NCI-H446 treated with DMSO at 0.1 percent for 48 hours (cell line): Measurements from ENCODE around the gene FAAP100.

Experiments
- DNase-seq: peaks from one replicate; lab custom pipeline; 2025; lab: John Stamatoyannopoulos, UW

FAAP100 gene

DNA sequence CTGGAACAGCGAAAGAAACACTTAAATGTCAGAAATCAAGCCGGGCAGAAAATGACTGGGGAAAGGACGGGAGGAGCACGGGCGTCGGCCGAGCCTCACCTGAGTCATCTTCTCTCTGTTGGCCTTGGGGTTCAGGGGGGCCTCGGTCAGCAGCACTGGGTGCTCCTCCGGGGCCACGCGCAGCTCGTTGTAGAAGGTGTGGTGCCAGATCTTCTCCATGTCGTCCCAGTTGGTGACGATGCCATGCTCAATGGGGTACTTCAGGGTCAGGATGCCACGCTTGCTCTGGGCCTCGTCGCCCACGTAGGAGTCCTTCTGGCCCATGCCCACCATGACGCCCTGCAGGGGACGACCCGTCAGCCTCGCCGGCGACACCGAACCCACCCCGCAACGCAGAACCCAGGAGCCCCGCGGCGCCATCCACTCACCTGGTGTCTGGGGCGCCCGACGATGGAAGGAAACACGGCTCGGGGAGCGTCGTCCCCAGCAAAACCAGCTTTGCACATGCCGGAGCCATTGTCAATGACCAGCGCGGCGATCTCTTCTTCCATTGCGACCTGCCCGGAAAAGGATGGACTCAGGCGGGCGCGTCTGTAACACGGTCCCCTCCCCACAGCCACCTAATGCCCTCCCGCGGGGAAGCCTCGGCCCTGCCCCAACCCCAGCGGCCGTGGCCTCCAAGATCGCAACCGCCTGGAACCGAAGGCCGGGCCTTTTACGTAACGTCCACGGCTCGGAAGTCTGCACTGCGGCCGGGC lies 40.2 kb downstream of the FAAP100 start:
- DNase-seq = no peak

GRCh38 chr17:81511554-81511803 lies 40.7 kb downstream of the FAAP100 start:
- no peak for DNase-seq

GRCh38 chr17:81510785-81511553 lies 41.2 kb downstream of the FAAP100 start:
- DNase-seq = no peak

DNA sequence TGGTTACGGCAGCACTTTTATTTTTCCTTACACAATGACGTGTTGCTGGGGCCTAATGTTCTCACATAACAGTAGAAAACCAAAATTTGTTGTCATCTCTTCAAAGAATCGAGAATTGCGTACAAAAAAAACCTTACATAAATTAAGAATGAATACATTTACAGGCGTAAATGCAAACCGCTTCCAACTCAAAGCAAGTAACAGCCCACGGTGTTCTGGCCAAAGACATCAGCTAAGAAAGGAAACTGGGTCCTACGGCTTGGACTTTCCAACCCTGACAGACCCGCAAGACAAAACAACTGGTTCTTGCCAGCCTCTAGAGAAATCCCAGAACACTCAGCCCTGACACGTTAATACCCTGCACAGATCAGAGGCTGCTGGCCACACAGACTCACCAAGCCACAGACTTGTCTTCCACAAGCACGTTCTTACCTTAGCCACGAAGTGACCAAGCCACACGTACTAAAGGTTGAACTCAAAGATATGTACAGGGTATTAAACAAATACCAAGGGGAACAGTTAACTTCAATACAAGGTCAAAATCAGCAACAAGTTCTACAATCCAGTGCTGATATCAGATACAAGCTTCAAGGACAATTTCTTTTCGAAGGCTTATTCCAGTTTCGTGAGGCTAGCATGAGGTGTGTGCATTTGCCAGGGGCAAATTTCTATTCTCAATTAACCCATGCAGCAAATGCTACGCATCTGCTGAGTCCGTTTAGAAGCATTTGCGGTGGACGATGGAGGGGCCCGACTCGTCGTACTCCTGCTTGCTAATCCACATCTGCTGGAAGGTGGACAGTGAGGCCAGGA lies 42.0 kb downstream of the FAAP100 start:
- no peak for DNase-seq

DNA sequence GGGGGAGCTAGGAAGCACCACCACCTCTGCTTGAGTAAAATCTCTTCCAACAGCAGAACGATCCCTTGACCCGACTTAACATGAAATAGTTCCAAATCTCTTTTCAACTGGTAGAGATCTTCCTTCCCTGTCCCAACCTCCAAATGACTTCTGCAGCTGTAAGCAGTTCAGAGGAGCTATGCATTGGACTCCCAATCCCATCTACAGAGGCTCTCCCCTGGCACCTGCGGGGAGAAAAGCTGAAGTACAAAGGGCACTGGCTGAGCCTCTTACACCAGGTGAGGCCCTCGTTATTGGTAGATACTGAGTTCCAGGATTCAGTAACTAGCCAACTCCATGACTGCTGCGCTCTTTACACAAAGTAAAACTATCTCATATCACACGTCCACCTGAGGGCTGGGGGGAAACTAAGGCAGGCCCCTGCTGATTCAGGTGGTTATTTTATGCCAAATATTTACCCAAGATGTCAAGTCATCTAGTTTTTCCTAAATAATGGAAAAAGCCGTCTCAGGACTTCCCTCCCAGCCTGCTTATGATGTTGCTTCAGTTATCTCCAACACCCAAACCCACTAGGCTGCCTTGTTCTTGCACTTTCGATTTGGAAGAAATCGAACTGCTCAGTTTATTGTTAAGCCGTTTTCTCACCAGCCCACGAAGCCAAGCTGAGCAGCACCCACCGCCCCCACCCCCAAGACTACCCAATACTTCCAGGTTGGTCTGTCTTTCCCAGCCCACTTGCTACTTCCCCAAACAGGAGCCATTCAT lies 42.8 kb downstream of the FAAP100 start:
- DNase-seq = no peak

GRCh38 chr17:81508639-81509206 lies 43.4 kb downstream of the FAAP100 start:
- no peak for DNase-seq

DNA sequence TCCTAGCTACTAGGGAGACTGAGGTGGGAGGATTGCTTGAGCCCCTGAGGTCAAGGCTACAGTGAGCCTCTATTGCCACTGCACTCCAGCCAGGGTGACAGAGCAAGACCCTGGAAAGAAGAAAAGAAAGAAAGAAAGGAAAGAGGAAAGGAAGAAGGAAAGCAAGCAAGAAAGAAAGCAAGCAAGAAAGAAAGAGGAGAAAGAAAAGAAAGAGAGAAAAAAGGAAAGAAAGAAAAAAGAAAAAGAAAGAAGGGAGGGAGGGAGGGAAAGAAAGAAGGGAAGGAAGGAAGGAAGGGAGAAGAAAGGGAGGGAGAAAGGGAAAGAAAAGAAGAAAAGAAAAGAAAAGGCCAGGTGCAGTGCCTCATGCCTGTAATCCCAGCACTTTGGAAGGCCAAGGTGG lies 48.5 kb downstream of the FAAP100 start:
- DNase-seq = no peak

DNA sequence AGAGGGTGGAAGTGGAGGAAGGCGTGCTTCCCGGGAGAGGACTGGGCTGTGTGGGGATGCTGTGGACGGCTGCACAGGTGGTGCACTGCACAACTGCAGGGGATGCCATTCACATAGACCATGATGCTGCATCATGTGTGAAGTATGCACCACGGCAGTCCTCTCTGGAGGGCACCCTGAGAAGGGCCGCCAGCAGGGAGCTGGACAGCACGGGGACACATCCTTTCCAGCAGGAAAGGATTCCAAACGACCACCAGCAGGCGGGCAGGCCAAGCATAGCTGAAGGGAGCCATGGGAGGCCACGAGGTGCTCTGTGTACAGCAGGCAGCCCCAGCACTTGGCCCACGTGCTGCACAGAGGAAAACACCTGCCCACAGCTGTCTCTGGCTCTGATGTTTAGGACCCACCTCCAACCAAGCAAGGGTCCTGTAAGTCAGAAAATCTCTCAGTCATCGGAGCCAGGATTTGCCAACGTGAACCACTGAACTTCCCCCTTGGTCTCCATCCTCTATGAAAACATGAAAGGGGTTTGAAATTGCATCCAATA lies 49.6 kb downstream of the FAAP100 start:
- no peak for DNase-seq

DNA sequence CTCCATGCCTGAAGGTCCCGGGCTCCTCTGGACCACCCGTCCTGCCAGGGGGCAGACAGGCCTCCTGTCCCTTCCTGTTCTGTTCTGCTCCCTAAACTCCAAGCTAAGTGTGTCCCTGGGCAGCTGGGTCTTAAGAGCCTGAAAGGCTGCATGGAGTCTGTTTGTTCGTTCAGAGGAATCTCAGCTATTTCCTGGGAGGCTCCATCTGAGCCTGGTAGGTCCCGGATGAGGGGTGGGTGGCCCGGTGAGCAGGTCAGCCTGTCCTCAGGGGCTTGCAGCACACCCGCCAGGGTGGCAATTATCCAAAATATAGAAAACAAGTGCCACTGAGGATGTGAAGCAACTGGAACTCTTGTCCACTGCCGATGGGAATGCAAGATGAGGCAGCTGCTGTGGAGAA lies 52.1 kb downstream of the FAAP100 start:
- no peak for DNase-seq

- no peak for DNase-seq
Observed at GRCh38 chr17:81499601-81499970, 52.6 kb downstream of the FAAP100 start.

DNA sequence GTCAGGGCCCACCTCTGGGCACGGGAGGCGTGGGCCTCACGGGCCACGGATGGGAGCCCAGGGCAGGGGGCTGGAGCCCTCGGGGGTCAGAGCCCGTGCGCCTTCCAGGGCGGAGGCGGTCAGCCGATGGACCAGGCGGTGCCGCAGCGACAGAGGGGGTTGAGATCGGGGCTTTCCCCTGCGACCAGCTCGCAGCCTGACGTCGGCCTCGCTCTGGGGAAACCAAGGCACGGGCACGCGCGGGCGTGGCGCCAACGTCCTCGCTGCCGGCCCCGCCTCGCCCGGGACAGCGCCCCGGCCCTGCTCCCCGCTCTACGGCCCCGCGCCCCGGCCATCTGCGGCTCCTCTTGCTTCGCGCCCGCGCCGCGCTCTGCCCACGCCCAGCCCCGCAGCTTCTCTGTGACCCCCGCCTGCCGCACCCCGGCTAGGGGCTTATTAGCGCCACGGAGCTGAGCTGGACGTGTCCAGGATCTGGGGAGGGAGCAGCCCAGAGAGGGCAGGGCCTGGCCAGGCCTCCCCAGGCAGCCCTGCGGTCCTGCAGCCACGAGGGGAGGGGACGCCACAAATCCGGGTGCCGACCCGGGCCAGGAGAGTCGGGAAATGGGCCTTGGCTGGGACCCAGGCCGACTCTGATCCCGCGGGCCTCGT lies 53.1 kb downstream of the FAAP100 start:
- DNase-seq = no peak

GRCh38 chr17:81494626-81495377 lies 57.4 kb downstream of the FAAP100 start:
- DNase-seq = peak; percentile 79

- no peak for DNase-seq
Observed at GRCh38 chr17:81493198-81494038, 58.7 kb downstream of the FAAP100 start.

DNA sequence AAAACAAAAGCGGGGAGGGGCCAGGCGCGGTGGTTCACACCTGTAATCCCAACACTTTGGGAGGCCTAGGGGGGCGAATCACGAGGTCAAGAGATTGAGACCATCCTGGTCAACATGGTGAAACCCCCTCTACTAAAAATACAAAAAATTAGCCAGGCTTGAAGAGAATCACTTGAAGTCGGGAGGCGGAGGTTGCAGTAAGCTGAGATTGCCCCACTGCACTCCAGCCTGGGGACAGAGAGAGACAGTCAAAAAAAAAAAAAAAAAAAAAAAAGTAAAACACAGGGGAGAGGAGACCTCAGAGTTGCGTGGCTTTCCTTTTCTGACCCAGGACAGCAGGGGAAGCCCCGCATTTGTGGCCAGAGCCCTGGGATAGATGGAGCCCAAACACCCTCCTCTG lies 59.4 kb downstream of the FAAP100 start:
- no peak for DNase-seq

DNA sequence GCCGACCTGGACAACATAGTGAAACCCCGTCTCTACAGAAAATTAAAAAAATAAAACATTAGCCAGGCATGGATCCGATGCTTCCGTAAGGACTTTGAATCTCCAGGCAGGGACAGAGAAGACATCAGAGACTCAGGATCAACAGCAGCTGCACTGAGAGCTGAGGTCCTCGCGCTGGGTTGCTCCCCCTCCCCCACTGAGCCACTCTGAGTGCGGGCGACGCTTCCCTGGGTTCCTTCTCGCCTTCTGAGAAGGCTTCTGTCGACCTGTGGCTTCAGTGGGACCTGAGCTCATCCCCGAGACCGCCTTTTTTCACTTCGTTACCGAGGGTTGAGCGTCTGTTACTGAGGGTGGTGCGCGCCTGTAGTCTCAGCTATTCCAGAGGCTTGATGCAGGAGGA lies 60.0 kb downstream of the FAAP100 start:
- DNase-seq = no peak

DNA sequence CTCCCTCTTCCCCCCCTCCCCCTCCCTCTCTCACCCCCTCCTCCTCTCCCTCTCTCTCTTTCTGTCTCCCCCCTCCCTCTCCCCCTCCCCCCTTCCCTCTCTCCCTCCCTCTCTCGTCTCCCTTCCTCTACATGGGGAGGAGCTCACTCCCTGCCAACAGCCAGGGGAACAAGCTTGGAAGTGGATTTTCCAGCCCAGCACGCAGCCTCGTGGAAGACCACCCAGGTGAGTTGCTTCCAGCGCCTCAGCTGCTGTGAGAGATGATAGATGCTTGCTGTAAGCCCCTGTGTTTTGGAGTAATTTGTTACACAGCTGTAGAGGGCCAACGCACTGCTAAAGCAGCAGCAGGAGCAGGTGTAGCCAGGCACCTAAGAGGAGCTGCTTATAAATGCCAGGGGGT lies 60.4 kb downstream of the FAAP100 start:
- no peak for DNase-seq

GRCh38 chr17:81491181-81491581 lies 61.0 kb downstream of the FAAP100 start:
- DNase-seq = no peak

DNA sequence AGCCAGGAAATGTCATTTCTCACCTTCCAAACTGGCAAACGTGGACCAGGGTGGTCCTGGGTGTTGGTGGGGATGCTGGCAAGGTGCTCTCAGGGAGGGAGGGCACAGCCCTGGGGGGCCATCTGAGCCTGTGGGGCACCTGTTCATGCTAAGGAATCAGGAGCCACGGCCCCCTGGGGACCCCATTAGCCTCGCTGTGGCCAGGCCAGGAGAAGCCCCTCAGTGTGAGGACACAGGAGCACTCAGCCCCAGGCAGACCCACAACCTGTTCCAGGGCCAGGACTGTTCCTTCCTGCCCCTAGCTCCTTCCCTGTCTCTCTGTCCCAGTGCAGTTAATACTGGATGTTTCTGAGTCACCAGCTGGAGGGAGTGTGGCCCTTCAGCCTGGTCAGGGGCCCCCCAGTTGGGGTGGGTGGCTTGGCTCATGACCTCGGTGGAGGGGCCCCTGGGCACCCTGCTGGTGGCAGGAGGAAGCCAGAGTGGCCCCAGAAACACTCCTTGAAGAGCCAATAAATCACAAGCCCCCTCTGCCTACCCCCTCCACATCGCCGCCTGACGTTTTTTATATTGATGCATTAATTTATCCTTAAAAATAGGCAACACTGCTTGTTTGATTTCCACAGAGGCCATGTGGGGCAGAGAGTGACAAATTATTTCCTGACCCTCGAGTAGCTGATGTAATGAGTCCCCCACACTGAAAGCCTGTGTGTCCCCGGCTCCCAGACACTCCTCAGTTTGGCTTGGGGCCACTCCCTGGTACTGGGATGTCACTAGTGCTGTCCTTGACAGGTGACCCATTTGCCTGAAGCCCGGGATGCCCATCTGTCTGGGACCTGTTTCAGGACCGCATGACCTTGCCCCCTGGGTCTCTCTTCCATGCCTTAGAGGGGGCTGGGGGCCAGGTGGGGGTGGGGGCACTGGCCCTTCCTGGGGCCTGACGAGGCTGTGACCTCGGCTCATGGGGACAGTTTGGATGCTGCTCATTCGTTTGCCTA lies 61.9 kb downstream of the FAAP100 start:
- no peak for DNase-seq
